ENCODE data around the gene UTP11.

UTP11 gene

GRCh38 chr1:38046884-38047602 is 34.5 kb downstream of the UTP11 start:
- peak; percentile 19 for DNase-seq

- DNase-seq: no peak
These were observed 35.1 kb downstream of the UTP11 start for GRCh38 chr1:38047603-38048141.

- no peak for DNase-seq
These were observed 38.0 kb downstream of the UTP11 start for GRCh38 chr1:38050397-38051078.

GRCh38 chr1:38051079-38051543 is 38.6 kb downstream of the UTP11 start:
- DNase-seq: no peak

GRCh38 chr1:38052750-38053415 is 40.3 kb downstream of the UTP11 start:
- DNase-seq: no peak

- no peak for DNase-seq
These were observed 41.0 kb downstream of the UTP11 start for GRCh38 chr1:38053416-38054091.

- no peak for DNase-seq
These were observed 42.9 kb downstream of the UTP11 start for GRCh38 chr1:38055398-38055797.

GRCh38 chr1:38055965-38056364 is 43.4 kb downstream of the UTP11 start:
- no peak for DNase-seq

- DNase-seq: no peak
These were observed 47.2 kb downstream of the UTP11 start for GRCh38 chr1:38059635-38060250.

- DNase-seq: no peak
These were observed 48.0 kb downstream of the UTP11 start for GRCh38 chr1:38060498-38060897.

GRCh38 chr1:38061290-38061689 is 48.8 kb downstream of the UTP11 start:
- no peak for DNase-seq

GRCh38 chr1:38061883-38062328 is 49.4 kb downstream of the UTP11 start:
- DNase-seq: no peak

- DNase-seq: peak; percentile 59
These were observed 50.1 kb downstream of the UTP11 start for GRCh38 chr1:38062361-38063288.

GRCh38 chr1:38063616-38064015 is 51.1 kb downstream of the UTP11 start:
- no peak for DNase-seq

GRCh38 chr1:38064197-38064903 is 51.8 kb downstream of the UTP11 start:
- DNase-seq: no peak

GRCh38 chr1:38068220-38068979 is 55.9 kb downstream of the UTP11 start:
- DNase-seq: no peak

- DNase-seq: no peak
These were observed 56.4 kb downstream of the UTP11 start for GRCh38 chr1:38068980-38069340.

GRCh38 chr1:38071312-38072256 is 59.0 kb downstream of the UTP11 start:
- no peak for DNase-seq

GRCh38 chr1:38072858-38073257 is 60.3 kb downstream of the UTP11 start:
- DNase-seq: no peak

Measured in NCI-H2081 treated with DMSO at 0.1 percent for 48 hours (cell line).